Neural progenitor cell (in vitro differentiated cells): Measurements from ENCODE around the gene TPPP2.

Source experiments
- CTCF ChIP-seq: fragments of 200-600 bp; sonication (generic); IDR thresholded peaks from 2 replicates; pipeline ENCODE4 v1.5.1; 2017; ENCODE audit warnings: antibody characterized with exemption, mild to moderate bottlenecking
- EZH2 ChIP-seq: fragments of 200-600 bp; sonication (generic); IDR thresholded peaks from 2 replicates; pipeline ENCODE4 v1.6.1; 2017; ENCODE audit warnings: antibody characterized with exemption, mild to moderate bottlenecking, moderate library complexity
- EZH2phosphoT487 ChIP-seq: fragments of 200-600 bp; sonication (generic); IDR thresholded peaks from 2 replicates; pipeline ENCODE4 v1.6.1; 2017; ENCODE audit warnings: antibody characterized with exemption

GRCh38 chr14:21054768-21055145, 24.7 kb downstream of the TPPP2 start:
- TF ChIP-seq CTCF (no peak), EZH2 (no peak), EZH2phosphoT487 (no peak)
